ENCODE results near the gene GCGR.

Gene GCGR

GRCh38 chr17:81803728-81804558, at the start of gene GCGR:
Gene GCGR, plus strand, starts transcription at chr17:81804150. Its CDS starts 4,869 bp downstream, at chr17:81809019.
- DNase-seq, result no peak

- DNase-seq, result no peak
These were observed 11.0 kb upstream of the GCGR start for GRCh38 chr17:81792675-81793615.

GRCh38 chr17:81794074-81794476, 9.9 kb upstream of the GCGR start:
- no peak for DNase-seq

- no peak for DNase-seq
These were observed 9.4 kb upstream of the GCGR start for GRCh38 chr17:81794509-81794908.

- DNase-seq, result no peak
These were observed 2.6 kb upstream of the GCGR start for GRCh38 chr17:81801327-81801726.

GRCh38 chr17:81802048-81802758, 1.7 kb upstream of the GCGR start:
- no peak for DNase-seq

GRCh38 chr17:81802856-81803643, 900 bp upstream of the GCGR start:
- DNase-seq, result no peak

- no peak for DNase-seq
These were observed 829 bp downstream of the GCGR start for GRCh38 chr17:81804559-81805399.

GRCh38 chr17:81805707-81806460, 1.9 kb downstream of the GCGR start:
- DNase-seq, result no peak

- DNase-seq, result no peak
These were observed 2.7 kb downstream of the GCGR start for GRCh38 chr17:81806461-81807209.

GRCh38 chr17:81807210-81807719, 3.3 kb downstream of the GCGR start:
- no peak for DNase-seq

- DNase-seq, result no peak
These were observed 3.9 kb downstream of the GCGR start for GRCh38 chr17:81807839-81808238.

GRCh38 chr17:81808778-81809555, 5.0 kb downstream of the GCGR start:
- DNase-seq, result no peak

GRCh38 chr17:81809556-81809998, 5.6 kb downstream of the GCGR start:
- DNase-seq, result no peak

GRCh38 chr17:81810476-81810875, 6.5 kb downstream of the GCGR start:
- no peak for DNase-seq

- no peak for DNase-seq
These were observed 7.1 kb downstream of the GCGR start for GRCh38 chr17:81810892-81811704.

GRCh38 chr17:81811705-81812570, 8.0 kb downstream of the GCGR start:
- DNase-seq, result no peak

All from NCI-H2171 (cell line).